A549 (cell line): ENCODE results near the gene RCSD1. TPM values are rescaled to one million over a fixed set of nuclear protein-coding genes. Genes with fewer than 3 reads are reported as not detected.
"Not testable (repeated sequence)": the region's sequence is repeated elsewhere in the genome, so short reads cannot be mapped to it uniquely, and the experiment has no call there.

Experiments used
- ATAC-seq, 2 experiments: fragments of 200-7000 bp in 1 of 2; fragments of >200 bp in 1 of 2; cut with Nextera tagmentation in 1 of 2; cut with Tn5 transposase in 1 of 2; 3 replicates each; pipeline versions ENCODE4 v1.8.0 to v1.9.1; 2018 to 2020; ENCODE audit warnings: mild to moderate bottlenecking in 1 of 2, moderate library complexity in 1 of 2
- CTCF ChIA-PET: fragments of 300-600 bp; sonication (Branson Sonifier 250); formaldehyde crosslinking; extraction: SDS; loops from one replicate; lab custom pipeline; 2021; ENCODE audit warnings: antibody characterized with exemption, inconsistent platforms; lab: Yijun Ruan, JAX
- POLR2A ChIA-PET: fragments of 350-600 bp; formaldehyde crosslinking; extraction: SDS; loops from one replicate; lab custom pipeline; 2021; ENCODE audit warnings: antibody characterized with exemption, inconsistent platforms; lab: Yijun Ruan, JAX
- DNase-seq, 2 experiments: peaks; one replicate each; pipeline versions ENCODE4 v3.0.0 to v3.0.0-alpha.2; 2011 to 2016; ENCODE audit warnings: low read depth in 1 of 2, low spot score in 1 of 2
- FAIRE-seq: peaks from 2 replicates; lab custom pipeline; 2011; peaks lifted over from hg19 to GRCh38; lab: Jason Lieb, UNC
- H3K27ac ChIP-seq, 2 experiments: fragments of >200 bp; sonication (Bioruptor Twin); formaldehyde crosslinking; 3 replicates each; pipeline ENCODE4 v1.5.1; 2016 to 2017
- H3K4me1 ChIP-seq: fragments of >200 bp; sonication (Bioruptor Twin); formaldehyde crosslinking; 3 replicates; pipeline ENCODE4 v1.6.1; 2016
- H3K4me2 ChIP-seq: fragments of >200 bp; sonication (Bioruptor Twin); formaldehyde crosslinking; 3 replicates; pipeline ENCODE4 v1.6.1; 2016
- H3K4me3 ChIP-seq: fragments of >200 bp; sonication (Bioruptor Twin); formaldehyde crosslinking; 3 replicates; pipeline ENCODE4 v1.5.1; 2016
- H3K9me3 ChIP-seq: fragments of >200 bp; sonication (Bioruptor Twin); formaldehyde crosslinking; 3 replicates; pipeline ENCODE4 v1.6.1; 2016
- ATOH8 ChIP-seq: fragments of 250-450 bp; sonication (Bioruptor Pico); IDR thresholded peaks from 2 replicates; pipeline ENCODE4 v1.5.0; 2020; ENCODE audit warnings: low read depth, mild to moderate bottlenecking, moderate library complexity
- BHLHE40 ChIP-seq: IDR thresholded peaks from 2 replicates; pipeline ENCODE4 v1.6.1; 2012; ENCODE audit warnings: low read depth, low read length, inconsistent platforms
- CBX2 ChIP-seq: fragments of 200-600 bp; sonication (generic); IDR thresholded peaks from 2 replicates; pipeline ENCODE4 v1.6.1; 2016; ENCODE audit warnings: low read depth, mild to moderate bottlenecking, borderline replicate concordance
- E2F6 ChIP-seq: IDR thresholded peaks from 2 replicates; pipeline ENCODE4 v1.6.1; 2012; ENCODE audit warnings: low read depth, borderline replicate concordance
- EHF ChIP-seq: fragments of 250-450 bp; sonication (Bioruptor Pico); IDR thresholded peaks from 2 replicates; pipeline ENCODE4 v1.5.0; 2020; ENCODE audit warnings: mild to moderate bottlenecking
- EP300 ChIP-seq, 2 experiments: fragments of >200 bp; sonication (Bioruptor Twin); formaldehyde crosslinking; IDR thresholded peaks; 2 replicates in 1 of 2; 3 replicates in 1 of 2; pipeline ENCODE4 v1.6.1; 2016 to 2017
- ESRRA ChIP-seq: fragments of 150-350 bp; IDR thresholded peaks from 2 replicates; pipeline ENCODE4 v1.6.1; 2014; ENCODE audit warnings: mild to moderate bottlenecking, low read length, borderline replicate concordance
- HES2 ChIP-seq: fragments of >200 bp; sonication (Bioruptor Twin); formaldehyde crosslinking; IDR thresholded peaks from 2 replicates; pipeline ENCODE4 v1.6.1; 2016
- HOXB13 ChIP-seq: fragments of 250-450 bp; sonication (Bioruptor Pico); IDR thresholded peaks from 2 replicates; pipeline ENCODE4 v1.5.0; 2020; ENCODE audit warnings: low read depth, mild to moderate bottlenecking, moderate library complexity
- JUN ChIP-seq, 2 experiments: fragments of >200 bp; sonication (Bioruptor Twin); formaldehyde crosslinking; IDR thresholded peaks; 2 replicates in 1 of 2; 3 replicates in 1 of 2; pipeline ENCODE4 v1.6.1; 2016 to 2017
- JUNB ChIP-seq: fragments of >200 bp; sonication (Bioruptor Twin); formaldehyde crosslinking; IDR thresholded peaks from 2 replicates; pipeline ENCODE4 v1.6.1; 2016
- KDM1A ChIP-seq: fragments of 200-600 bp; sonication (generic); IDR thresholded peaks from 2 replicates; pipeline ENCODE4 v1.6.1; 2016; ENCODE audit warnings: low read depth, mild to moderate bottlenecking
- MAFK ChIP-seq: fragments of 450-650 bp; IDR thresholded peaks from 2 replicates; pipeline ENCODE4 v1.6.1; 2014; ENCODE audit not compliant: partially characterized antibody
- MYC ChIP-seq: IDR thresholded peaks from 2 replicates; pipeline ENCODE4 v1.6.1; 2012; ENCODE audit warnings: mild to moderate bottlenecking, inconsistent platforms, low read length, improper control_type of control experiment, borderline replicate concordance
- NFE2L2 ChIP-seq: fragments of 150-350 bp; conservative IDR thresholded peaks from 2 replicates; pipeline ENCODE4 v1.6.1; 2014; ENCODE audit warnings: low read length
- NPAS2 ChIP-seq: fragments of 250-450 bp; sonication (Bioruptor Pico); IDR thresholded peaks from 2 replicates; pipeline ENCODE4 v1.8.0; 2022; ENCODE audit warnings: mild to moderate bottlenecking, moderate library complexity, borderline replicate concordance
- NR3C1 ChIP-seq: fragments of >200 bp; sonication (Bioruptor Twin); formaldehyde crosslinking; IDR thresholded peaks from 3 replicates; pipeline ENCODE4 v1.6.1; 2017
- PHF8 ChIP-seq: fragments of 200-600 bp; sonication (generic); IDR thresholded peaks from 2 replicates; pipeline ENCODE4 v1.6.1; 2016; ENCODE audit warnings: low read depth, mild to moderate bottlenecking, antibody characterized with exemption, moderate library complexity, borderline replicate concordance
- POLR2A ChIP-seq: IDR thresholded peaks from 2 replicates; pipeline ENCODE4 v1.6.1; 2012; ENCODE audit warnings: mild to moderate bottlenecking, low read length
- RNF2 ChIP-seq: fragments of 200-600 bp; sonication (generic); IDR thresholded peaks from 2 replicates; pipeline ENCODE4 v1.6.1; 2016; ENCODE audit warnings: low read depth, mild to moderate bottlenecking, antibody characterized with exemption, moderate library complexity, borderline replicate concordance
- SMC3 ChIP-seq: fragments of >200 bp; sonication (Bioruptor Twin); formaldehyde crosslinking; IDR thresholded peaks from 3 replicates; pipeline ENCODE4 v1.6.1; 2018; ENCODE audit warnings: inconsistent platforms
- SREBF2 ChIP-seq: fragments of 450-650 bp; IDR thresholded peaks from 2 replicates; pipeline ENCODE4 v1.6.1; 2014; ENCODE audit warnings: mild to moderate bottlenecking, moderate library complexity
- ZC3H11A ChIP-seq: fragments of 450-650 bp; IDR thresholded peaks from 2 replicates; pipeline ENCODE4 v1.6.1; 2014; ENCODE audit warnings: antibody characterized with exemption, mild to moderate bottlenecking
- ZFP36 ChIP-seq: fragments of 450-650 bp; IDR thresholded peaks from 2 replicates; pipeline ENCODE4 v1.6.1; 2014; ENCODE audit warnings: borderline replicate concordance; ENCODE audit not compliant: partially characterized antibody
- ZNF302 ChIP-seq: fragments of 250-450 bp; sonication (Bioruptor Pico); IDR thresholded peaks from 2 replicates; pipeline ENCODE4 v1.9.0; 2021; ENCODE audit warnings: inconsistent platforms, mild to moderate bottlenecking, moderate library complexity
- WGBS: methylation state at CpG from one replicate; pipeline ENCODE4 v1.1.6; 2017; ENCODE audit errors: missing lambda C conversion rate; 5-methylcytosine and 5-hydroxymethylcytosine counted together
- polyA plus RNA-seq, 4 experiments: library from polyadenylated mRNA; depleted of rRNA in 3 of 4; stranded (reverse); fragments of >200 nt; fragmentation: RNase III in 1 of 4; extraction: RNeasy Plus Mini Kit Qiagen cat#74134 plus additional on column Dnase treatment in 1 of 4; gene quantifications; 2 replicates in 3 of 4; 3 replicates in 1 of 4; pipeline ENCODE4 v1.2.3, GENCODE V29; 2011 to 2017

The RCSD1 gene
- polyA plus RNA-seq, 2 of the 4 experiments (the other 2 are of a cell fraction), result not detected

GRCh38 chr1:167734841-167735240 is 104.8 kb downstream of the RCSD1 start:
- H3K9me3 ChIP-seq, result 0 out of 3 replicates have a peak, but pooled peaks cover 4% of the 10 kb centered on the region
- no peak overlapping the region for H3K4me2 ChIP-seq
- H3K4me3 ChIP-seq, result no peak overlapping the region
- TF ChIP-seq ATOH8 (CRISPR knock-in tag) (no peak), MAFK (no peak)
- H3K4me1 ChIP-seq, result no peaks in the 10 kb centered on the region
- DNase-seq (no peak), ATAC-seq (no peak), FAIRE-seq (no peak)
- no peak overlapping the region for H3K27ac ChIP-seq
- POLR2A ChIA-PET, result no interaction called here
- WGBS, result 79% methylated on average over 1 of the region's 1 CpG
- CTCF ChIA-PET, result no interaction called here

- 0 out of 3 replicates have a peak, but pooled peaks cover 4% of the 10 kb centered on the region for H3K9me3 ChIP-seq
- POLR2A ChIA-PET, result no interaction called here
- CTCF ChIA-PET, result interaction anchor here (0.6 kb wide), 1 partner anchor 89 kb away, joined by 3 read pairs; no protein-coding TSS in a partner anchor
- H3K4me1 ChIP-seq, result peaks cover 5% of the 10 kb centered on the region
- FAIRE-seq (no peak), ATAC-seq (no peak), DNase-seq (no peak)
- no peak for TF ChIP-seq EP300 (IDR thresholded peaks at IDR 0.05)
- TF ChIP-seq SREBF2, result no peak
- TF ChIP-seq NR3C1, result no peak
- no peak for TF ChIP-seq JUNB
- no peak for TF ChIP-seq ZC3H11A
- 85% methylated on average over 4 of the region's 4 CpGs for WGBS
- no peak overlapping the region for H3K4me2 ChIP-seq
- no peak overlapping the region for H3K4me3 ChIP-seq
- H3K27ac ChIP-seq, result no peak overlapping the region
These were observed 107.1 kb downstream of the RCSD1 start for GRCh38 chr1:167737169-167737568.

- H3K27ac ChIP-seq, result no peak overlapping the region
- no peak overlapping the region for H3K4me2 ChIP-seq
- H3K4me3 ChIP-seq, result no peak overlapping the region
- no peak for FAIRE-seq
- CTCF ChIA-PET, result interaction anchor here (1.6 kb wide), 1 partner anchor 9 kb away, joined by 4 read pairs; no protein-coding TSS in a partner anchor
- TF ChIP-seq ZNF302 (CRISPR knock-in tag), result no peak
- no peak for TF ChIP-seq NPAS2 (CRISPR knock-in tag)
- TF ChIP-seq ESRRA, result no peak
- no peak for TF ChIP-seq CBX2
- TF ChIP-seq, all 56 proteins: peak for 0
- POLR2A ChIA-PET, result no interaction called here
- DNase-seq (no peak), ATAC-seq (no peak)
- WGBS, result 97% methylated on average over 8 of the region's 8 CpGs
- Histone ChIP-seq H3K4me1 (peaks cover 15% of the 10 kb centered on the region), H3K9me3 (0 out of 3 replicates have a peak, but pooled peaks cover 4% of the 10 kb centered on the region)
These were observed 108.1 kb downstream of the RCSD1 start for GRCh38 chr1:167738158-167738557.

- no peak overlapping the region for H3K4me2 ChIP-seq
- POLR2A ChIA-PET, result no interaction called here
- 0 out of 3 replicates have a peak, but pooled peaks cover 4% of the 10 kb centered on the region for H3K9me3 ChIP-seq
- ATAC-seq (no peak), DNase-seq (no peak), FAIRE-seq (no peak)
- CTCF ChIA-PET, result interaction anchor here (0.7 to 1.6 kb wide), 5 partner anchors 10 to 338 kb away, joined by 3 to 4 read pairs (median 4); no protein-coding TSS in a partner anchor
- no peak for TF ChIP-seq HES2
- TF ChIP-seq MYC, result no peak
- TF ChIP-seq HOXB13 (CRISPR knock-in tag), result no peak
- TF ChIP-seq KDM1A, result no peak
- no peak for TF ChIP-seq BHLHE40
- no peak for TF ChIP-seq PHF8
- no peak for TF ChIP-seq RNF2
- no peak for TF ChIP-seq CBX2
- no peak for TF ChIP-seq NFE2L2
- TF ChIP-seq JUN (IDR thresholded peaks at IDR 0.05), result no peak
- no peak for TF ChIP-seq SMC3
- no peak for TF ChIP-seq EHF
- no peak for TF ChIP-seq ZFP36
- TF ChIP-seq E2F6, result no peak
- TF ChIP-seq POLR2A, result no peak
- no peak for TF ChIP-seq MAFK
- WGBS, result 71% methylated on average over 3 of the region's 3 CpGs
- no peak overlapping the region for H3K27ac ChIP-seq
- H3K4me1 ChIP-seq, result peaks cover 30% of the 10 kb centered on the region
- no peak overlapping the region for H3K4me3 ChIP-seq
These were observed 109.7 kb downstream of the RCSD1 start for GRCh38 chr1:167739752-167740151.

GRCh38 chr1:167741103-167741502 is 111.1 kb downstream of the RCSD1 start:
- 90% methylated on average over 7 of the region's 7 CpGs for WGBS
- H3K4me2 ChIP-seq, H3K4me3 ChIP-seq, FAIRE-seq, DNase-seq, H3K9me3 ChIP-seq, CTCF ChIA-PET, H3K27ac ChIP-seq, ATAC-seq: not testable (repeated sequence)
- peaks cover 34% of the 10 kb centered on the region for H3K4me1 ChIP-seq
- POLR2A ChIA-PET, result interaction anchor here (0.7 kb wide), 1 partner anchor 485 kb away, joined by 5 read pairs; the partner anchor contains the start of gene SFT2D2
